ENCODE data around the gene AGAP1. TPM values are rescaled to one million over a fixed set of nuclear protein-coding genes. Genes with fewer than 3 reads are reported as not detected.

Gene AGAP1
- 11.0 and 12.5 TPM in 2 replicates for total RNA-seq

DNA sequence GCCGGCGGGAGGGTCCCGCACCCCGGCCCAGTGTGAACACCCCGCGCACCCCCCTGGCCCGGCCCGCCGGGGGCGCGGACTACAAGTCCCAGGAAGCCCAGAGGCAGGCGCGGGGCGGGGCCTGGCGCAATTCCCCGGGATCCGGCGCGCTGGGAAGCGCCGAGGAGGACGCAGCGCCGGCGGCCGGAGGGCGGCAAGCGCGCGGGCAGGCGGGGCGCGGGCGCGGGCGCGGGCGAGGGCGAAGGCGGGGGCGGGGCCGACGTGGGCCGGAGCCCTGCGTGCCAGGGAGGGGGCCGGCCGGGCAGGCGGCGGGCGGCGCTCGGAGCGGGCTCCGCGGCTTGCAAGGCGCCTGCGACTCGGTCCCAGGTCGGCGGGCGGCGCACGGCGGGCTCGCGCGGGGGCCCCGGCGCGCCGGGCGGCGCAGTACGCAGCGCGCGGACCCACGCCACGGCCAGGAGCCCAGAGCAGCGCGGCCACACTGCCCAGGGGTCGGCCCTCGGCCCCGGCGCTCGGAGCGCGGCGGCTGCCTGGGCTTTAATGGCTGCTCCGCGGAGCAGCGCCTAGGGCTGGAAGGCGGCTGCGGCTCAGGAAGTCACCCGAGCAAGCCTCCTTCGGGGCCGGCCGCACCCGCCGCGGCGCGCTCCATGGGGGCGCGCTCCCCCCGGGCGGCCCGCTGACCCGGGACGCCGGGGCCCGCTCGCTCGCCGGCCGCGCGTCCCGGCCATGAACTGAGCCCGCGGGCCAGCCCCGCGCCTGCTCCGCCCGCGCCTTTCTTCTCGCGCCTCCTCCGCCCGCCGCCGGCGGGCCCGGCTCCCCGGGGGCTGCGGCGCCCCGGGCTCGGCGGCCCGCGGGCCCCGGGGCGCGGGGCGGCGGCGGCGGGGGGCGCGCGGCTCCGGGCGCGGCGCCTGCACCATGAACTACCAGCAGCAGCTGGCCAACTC is at the start of gene AGAP1:
Gene AGAP1, plus strand, starts transcription at position 269 of the 941 bp plus-strand sequence.

DNA sequence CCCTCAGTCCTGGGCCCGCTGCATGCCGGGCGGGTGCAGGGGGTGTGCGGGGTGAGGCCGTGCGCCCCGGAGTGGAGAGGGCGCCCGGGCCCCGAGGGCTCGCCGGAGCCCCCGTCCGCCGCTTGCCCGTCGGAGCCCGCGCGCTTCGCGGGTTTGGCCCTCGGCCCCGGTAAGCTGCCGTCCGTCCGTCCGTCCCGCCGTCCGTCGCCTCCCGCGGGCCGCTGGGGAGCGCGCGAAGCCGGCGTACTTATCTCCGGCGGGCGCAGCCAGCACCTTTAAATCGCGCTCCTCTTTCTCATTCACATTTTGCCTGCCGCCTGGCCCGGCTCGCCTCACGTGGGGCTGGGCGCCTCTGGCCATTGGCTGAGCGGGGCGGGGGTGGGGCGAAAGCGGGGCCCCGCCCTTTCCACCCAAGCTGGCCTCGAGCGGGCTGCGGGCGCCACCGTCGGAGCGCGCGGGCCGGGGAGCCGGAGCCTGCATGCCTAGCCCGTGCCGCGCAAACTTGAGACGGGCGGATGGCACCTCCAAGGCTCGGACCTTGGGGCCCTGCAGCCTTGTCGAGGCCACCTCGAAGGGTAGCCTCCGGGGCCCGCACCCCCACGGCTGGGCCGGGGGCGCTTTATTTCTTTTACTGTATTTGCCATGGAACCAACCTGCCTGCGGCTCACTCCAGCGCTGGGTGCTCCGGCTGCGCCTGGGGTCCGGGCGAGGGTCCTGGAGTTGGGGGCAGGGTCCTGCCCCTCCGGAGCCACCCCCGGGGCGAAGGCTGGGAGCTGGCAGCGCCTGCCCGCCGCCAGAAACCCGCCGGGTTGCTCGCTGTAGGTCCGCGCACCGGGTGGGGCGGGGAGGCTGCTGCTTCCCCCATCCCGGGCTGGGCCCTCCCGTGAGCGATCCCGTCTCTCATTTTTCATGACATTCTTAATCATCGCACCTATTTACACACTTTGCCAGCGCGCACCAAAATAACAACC is 674.6 kb downstream of the AGAP1 start, which contains the start of gene GBX2:
Gene GBX2, minus strand, starts transcription at position 277 of the 971 bp plus-strand sequence. CDS start 415 bp downstream, outside the sequence.

Data from cardiac ventricle fibroblast (primary cell).